ENCODE results near the gene SERPIND1.

- TF ChIP-seq ZNF202 (tag by site-specific recombination; IDR thresholded peaks at IDR 0.05; ENCODE audit: borderline replicate concordance) (no peak), CTCF (tag by site-specific recombination; IDR thresholded peaks at IDR 0.05) (no peak), ZNF404 (tag by site-specific recombination; IDR thresholded peaks at IDR 0.05) (no peak), PRDM4 (tag by site-specific recombination; IDR thresholded peaks at IDR 0.05) (no peak), ZNF274 (IDR thresholded peaks at IDR 0.05; ENCODE audit: low read length) (no peak), ZNF274 (tag by site-specific recombination; IDR thresholded peaks at IDR 0.05; ENCODE audit: borderline replicate concordance) (no peak), PRDM2 (tag by site-specific recombination; IDR thresholded peaks at IDR 0.05; ENCODE audit: borderline replicate concordance) (no peak), ZSCAN30 (tag by site-specific recombination; IDR thresholded peaks at IDR 0.05) (no peak), ZNF777 (tag by site-specific recombination; IDR thresholded peaks at IDR 0.05; ENCODE audit: borderline replicate concordance) (no peak), ZNF26 (tag by site-specific recombination; IDR thresholded peaks at IDR 0.05) (no peak), ZNF521 (tag by site-specific recombination; IDR thresholded peaks at IDR 0.05) (no peak), ZEB2 (tag by site-specific recombination; IDR thresholded peaks at IDR 0.05) (no peak), ZNF561 (tag by site-specific recombination; IDR thresholded peaks at IDR 0.05; ENCODE audit: borderline replicate concordance) (no peak)
Measured at GRCh38 chr22:20810645-20811044, 36.7 kb downstream of the SERPIND1 start.

All from HEK293 (cell line).